GM21786 (cell line): ENCODE measurements around the gene TMEM161B.
"Not testable (repeated sequence)": the region's sequence is repeated elsewhere in the genome, so short reads cannot be mapped to it uniquely, and the experiment has no call there.

Source experiments
- ATAC-seq: cut with Tn5 transposase; IDR thresholded peaks from one replicate; pipeline ENCODE4 v1.9.1; 2021; ENCODE audit not compliant: unreplicated experiment

The TMEM161B gene

DNA sequence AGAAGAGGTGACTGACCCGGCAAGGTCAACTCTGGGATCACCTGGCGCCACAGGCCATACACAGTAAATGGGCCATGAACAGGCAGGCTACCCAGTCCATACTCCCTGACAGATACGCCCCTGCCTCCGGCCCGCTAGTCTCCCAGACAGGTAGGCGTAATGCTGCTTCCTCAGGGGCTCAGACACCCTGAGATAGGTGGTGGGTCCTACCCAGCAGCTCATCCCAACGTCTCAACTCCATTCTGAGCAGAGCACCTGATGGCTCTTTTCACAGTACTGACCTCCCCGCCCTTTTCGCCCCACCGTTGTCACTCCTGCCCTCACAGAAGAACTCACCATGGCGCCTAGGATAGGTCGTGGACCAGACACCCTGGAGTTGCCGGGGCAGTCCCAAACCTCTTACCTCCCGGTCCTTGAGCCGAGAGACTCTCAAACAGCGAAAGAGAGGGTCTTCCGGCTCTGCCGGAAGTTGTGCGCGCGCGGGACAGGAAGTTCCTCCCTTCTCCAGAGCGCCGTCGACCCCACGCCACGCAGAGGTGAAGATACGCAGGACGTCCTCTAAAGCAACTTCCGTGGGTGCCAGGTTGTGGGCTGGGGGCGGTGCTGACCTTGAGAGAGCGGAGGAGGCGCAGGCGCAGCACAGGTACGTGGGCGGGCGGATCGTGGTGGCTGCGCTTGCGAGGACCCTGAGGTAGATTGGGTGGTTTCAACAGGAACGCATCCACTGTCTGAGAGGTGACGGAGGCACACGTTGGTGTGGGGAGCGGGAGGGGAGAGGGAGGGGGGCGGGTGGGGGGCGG lies at the start of gene TMEM161B:
Gene TMEM161B (minus strand): TSS at position 461 of the 800 bp plus-strand sequence. CDS start 122 bp downstream, at position 339.
- peak; percentile 99 for ATAC-seq

DNA sequence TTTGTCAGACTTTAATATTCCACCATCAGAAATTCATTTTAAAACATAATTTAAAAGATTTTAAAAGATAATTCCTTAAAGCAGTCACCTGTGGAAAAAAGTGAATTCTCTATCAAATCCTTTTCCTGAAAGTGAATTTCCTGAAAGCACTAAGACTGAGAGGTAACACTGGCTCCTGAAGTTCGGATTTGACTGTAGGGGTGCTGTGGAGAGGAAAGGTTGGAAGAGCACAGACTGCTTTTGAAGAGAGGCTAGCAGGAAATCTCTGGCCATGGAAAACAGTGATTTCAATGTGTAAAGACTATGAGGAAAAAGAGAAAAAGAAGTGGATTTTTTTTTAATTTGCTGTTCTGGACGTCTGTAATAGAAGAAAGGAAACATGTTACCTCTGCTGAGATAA lies 35.7 kb upstream of the TMEM161B start:
- no peak for ATAC-seq

DNA sequence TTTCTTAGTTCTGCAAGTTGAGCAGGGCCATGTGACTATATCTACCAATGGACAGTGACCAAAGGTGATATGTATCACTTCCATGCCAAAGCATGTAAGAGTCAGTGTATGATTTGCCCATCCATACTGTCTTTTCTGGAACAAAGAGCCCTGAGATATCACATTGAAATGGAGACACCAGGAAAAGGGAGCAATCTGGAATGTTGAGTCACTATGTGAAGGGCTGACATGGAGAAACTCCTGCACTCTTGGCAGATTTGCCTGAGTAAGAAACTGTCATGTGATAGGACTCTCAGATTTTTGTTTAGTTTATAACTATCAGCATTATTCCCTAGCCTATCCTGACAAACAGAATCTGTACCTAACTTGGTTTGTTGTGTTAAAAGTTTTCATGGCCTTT lies 29.8 kb upstream of the TMEM161B start:
- ATAC-seq: no peak

GRCh38 chr5:88290801-88291200 lies 22.2 kb upstream of the TMEM161B start:
- ATAC-seq: no peak

DNA sequence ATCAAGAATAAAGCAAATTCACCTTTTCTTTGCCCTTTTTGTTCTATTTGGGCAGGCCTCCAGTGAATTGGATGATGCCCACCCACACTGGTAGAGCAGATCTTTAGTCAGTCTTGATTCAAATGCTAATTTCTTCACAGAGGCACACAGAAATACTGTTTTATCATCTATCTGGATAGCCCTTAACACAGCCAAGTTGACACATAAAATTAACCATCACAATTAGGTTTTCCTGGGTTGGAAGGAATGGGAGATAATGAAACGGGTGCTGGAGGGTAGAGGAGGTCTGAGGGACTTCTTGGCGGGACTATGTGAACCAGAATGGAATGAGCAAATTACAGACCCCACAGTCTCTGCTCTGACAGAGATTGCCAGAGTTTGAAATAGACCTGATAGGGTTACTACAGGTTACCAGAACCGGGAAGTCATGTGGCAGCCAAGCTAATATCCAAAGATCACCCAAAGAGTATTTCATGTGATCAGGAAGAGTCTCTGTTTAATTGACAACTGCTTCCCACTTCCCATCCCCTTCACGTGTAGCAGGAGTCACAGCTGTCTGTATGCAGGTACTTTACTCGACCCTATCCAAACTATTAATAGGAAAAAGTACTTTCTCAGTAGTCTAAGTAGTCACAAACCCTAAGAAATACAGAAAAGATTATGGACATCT lies 20.0 kb upstream of the TMEM161B start:
- ATAC-seq: no peak

DNA sequence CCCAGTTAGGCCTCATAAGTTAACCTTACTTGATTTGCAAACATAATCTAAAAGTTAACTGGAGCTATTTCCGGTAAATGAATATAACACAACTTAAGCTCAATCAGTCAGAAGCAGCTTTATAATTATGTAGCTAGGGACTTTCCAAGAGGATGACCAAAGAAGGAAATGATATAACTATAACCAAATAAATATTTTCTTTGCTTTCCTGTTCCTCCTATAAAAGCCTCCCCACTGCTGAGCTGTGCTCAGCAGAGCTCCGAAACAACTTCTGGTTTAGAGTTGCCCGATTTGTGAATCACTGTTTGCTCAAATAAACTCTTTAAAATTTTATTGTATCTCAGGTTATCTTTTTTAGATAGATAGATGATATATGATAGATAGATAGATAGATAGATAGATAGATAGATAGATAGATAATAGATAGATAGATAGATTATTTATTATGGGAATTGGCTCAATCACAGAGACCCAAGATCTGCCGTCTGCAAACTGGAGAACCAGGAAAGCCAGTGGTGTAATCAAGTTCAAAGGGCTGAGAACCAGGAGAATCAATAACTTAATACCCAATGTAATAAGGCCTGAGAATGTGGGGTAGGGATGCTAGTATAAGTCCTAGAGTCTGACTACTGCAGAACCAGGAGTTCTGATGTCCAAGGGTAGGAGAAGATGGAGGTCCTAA lies 19.3 kb upstream of the TMEM161B start:
- no peak for ATAC-seq

- no peak for ATAC-seq
Observed at GRCh38 chr5:88287302-88287701, 18.7 kb upstream of the TMEM161B start.

GRCh38 chr5:88283690-88284089 lies 15.0 kb upstream of the TMEM161B start:
- no peak for ATAC-seq

DNA sequence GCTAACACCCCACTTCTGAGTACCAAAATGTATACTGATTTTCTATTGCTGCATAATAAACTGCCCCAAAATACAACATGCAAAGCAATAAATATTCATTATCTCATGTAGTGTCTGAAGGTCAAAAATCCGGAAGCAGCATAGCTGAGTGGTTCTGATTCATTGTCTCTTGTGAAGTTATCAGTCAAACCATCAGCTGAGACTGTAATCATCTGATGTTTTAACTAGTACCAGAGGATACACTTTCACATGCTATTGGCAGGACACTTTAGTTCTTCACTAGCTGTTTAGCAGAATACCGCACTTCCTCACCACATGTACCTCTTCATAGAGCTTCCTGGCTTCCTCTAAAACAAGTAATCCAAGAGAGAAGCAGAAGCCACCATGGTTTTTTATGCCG lies 12.7 kb upstream of the TMEM161B start:
- no peak for ATAC-seq

DNA sequence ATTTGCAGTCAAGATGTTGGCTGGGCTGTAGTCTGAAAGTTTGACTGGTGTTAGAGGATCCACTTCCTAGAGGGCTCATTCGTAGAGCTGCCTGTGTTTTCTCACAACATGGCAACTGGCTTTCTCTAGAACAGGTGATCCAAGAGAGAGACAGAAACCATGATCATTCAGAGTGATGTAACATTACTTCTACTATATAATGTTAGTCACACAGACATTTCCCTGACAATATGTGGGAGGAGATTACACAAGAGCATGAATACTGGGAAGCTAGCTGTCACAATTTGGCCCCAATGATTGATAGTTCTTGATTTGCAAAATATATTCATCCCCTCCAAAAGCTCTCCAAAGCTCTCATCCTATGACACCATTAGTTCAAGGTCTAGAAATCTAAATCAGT lies 10.9 kb upstream of the TMEM161B start:
- no peak for ATAC-seq

GRCh38 chr5:88276378-88276777 lies 7.7 kb upstream of the TMEM161B start:
- no peak for ATAC-seq

- ATAC-seq: no peak
Observed at GRCh38 chr5:88275581-88275980, 6.9 kb upstream of the TMEM161B start.

GRCh38 chr5:88269222-88269771 lies 652 bp upstream of the TMEM161B start:
- ATAC-seq: peak; percentile 8

GRCh38 chr5:88264565-88264964 lies 4.1 kb downstream of the TMEM161B start:
- not testable (repeated sequence) for ATAC-seq

GRCh38 chr5:88263349-88263748 lies 5.3 kb downstream of the TMEM161B start:
- ATAC-seq: no peak

GRCh38 chr5:88262116-88262515 lies 6.5 kb downstream of the TMEM161B start:
- no peak for ATAC-seq

GRCh38 chr5:88258636-88259035 lies 10.0 kb downstream of the TMEM161B start:
- ATAC-seq: no peak

- no peak for ATAC-seq
Observed at GRCh38 chr5:88256872-88257271, 11.8 kb downstream of the TMEM161B start.

- no peak for ATAC-seq
Observed at GRCh38 chr5:88256037-88256436, 12.6 kb downstream of the TMEM161B start.

DNA sequence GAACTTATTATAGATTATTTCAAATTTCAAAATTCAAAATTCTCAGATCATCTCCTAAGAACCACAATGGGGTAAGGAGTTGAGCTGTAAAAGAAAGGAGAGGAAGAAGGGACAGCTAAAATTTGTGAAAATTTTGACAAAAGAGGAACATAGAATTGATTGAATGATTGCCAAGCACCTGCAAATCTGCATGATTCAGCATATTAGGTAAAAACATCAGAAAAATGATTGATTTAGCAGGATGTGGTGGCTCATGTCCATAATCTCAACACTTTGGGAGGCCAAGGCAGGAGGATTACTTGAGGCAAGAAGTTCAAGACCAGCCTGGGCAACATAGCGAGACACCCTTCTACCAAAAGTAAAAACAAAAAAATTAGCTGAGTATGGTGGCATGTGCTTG lies 14.3 kb downstream of the TMEM161B start:
- ATAC-seq: no peak

- peak; percentile 75 for ATAC-seq
Observed at GRCh38 chr5:88251048-88251711, 17.5 kb downstream of the TMEM161B start.
